SK-N-SH treated with all-trans-retinoic acid at 6 μM for 48 hours (cell line): ENCODE results near the gene LRRC41.
"Not testable (repeated sequence)": the region's sequence is repeated elsewhere in the genome, so short reads cannot be mapped to it uniquely, and the experiment has no call there.

Experiments
- ATAC-seq: fragments of 200-7000 bp; cut with Tn5 transposase; 3 replicates; pipeline ENCODE4 v1.9.1; 2020; ENCODE audit warnings: mild to moderate bottlenecking, moderate library complexity
- ISL1 ChIP-seq: fragments of 250-450 bp; sonication (Bioruptor Pico); IDR thresholded peaks from 2 replicates; pipeline ENCODE4 v2.1.2; 2022; ENCODE audit warnings: mild to moderate bottlenecking, moderate library complexity
- PATZ1 ChIP-seq: fragments of 250-450 bp; sonication (Bioruptor Pico); IDR thresholded peaks from 2 replicates; pipeline ENCODE4 v1.8.0; 2020; ENCODE audit warnings: mild to moderate bottlenecking, moderate library complexity, borderline replicate concordance
- TCF4 ChIP-seq: fragments of 250-450 bp; sonication (Bioruptor Pico); IDR thresholded peaks from 2 replicates; pipeline ENCODE4 v1.8.0; 2021; ENCODE audit warnings: mild to moderate bottlenecking, moderate library complexity, borderline replicate concordance
- TOX ChIP-seq: fragments of 250-450 bp; sonication (Bioruptor Pico); IDR thresholded peaks from 2 replicates; pipeline ENCODE4 v1.8.0; 2021; ENCODE audit warnings: mild to moderate bottlenecking, moderate library complexity, borderline replicate concordance
- TSHZ2 ChIP-seq: fragments of 250-450 bp; sonication (Bioruptor Pico); IDR thresholded peaks from 2 replicates; pipeline ENCODE4 v1.5.0; 2020; ENCODE audit warnings: mild to moderate bottlenecking, moderate library complexity
- ZC3H10 ChIP-seq: fragments of 250-450 bp; sonication (Bioruptor Pico); IDR thresholded peaks from 2 replicates; pipeline ENCODE4 v1.5.1; 2021; ENCODE audit warnings: mild to moderate bottlenecking, moderate library complexity
- ZFP30 ChIP-seq: fragments of 450-650 bp; formaldehyde crosslinking; IDR thresholded peaks from 2 replicates; pipeline ENCODE4 v1.5.0; 2022; ENCODE audit warnings: mild to moderate bottlenecking, moderate library complexity
- ZNF70 ChIP-seq: fragments of 450-650 bp; formaldehyde crosslinking; IDR thresholded peaks from 2 replicates; pipeline ENCODE4 v1.5.0; 2020; ENCODE audit warnings: mild to moderate bottlenecking, moderate library complexity
- ZNF8 ChIP-seq: fragments of 450-650 bp; formaldehyde crosslinking; IDR thresholded peaks from 2 replicates; pipeline ENCODE4 v1.5.0; 2020; ENCODE audit warnings: mild to moderate bottlenecking, moderate library complexity

Gene LRRC41

GRCh38 chr1:46331786-46332540, 28.5 kb upstream of the LRRC41 start:
- not testable (repeated sequence) for ATAC-seq

GRCh38 chr1:46330381-46330780, 27.0 kb upstream of the LRRC41 start:
- not testable (repeated sequence) for ATAC-seq

GRCh38 chr1:46329807-46330206, 26.4 kb upstream of the LRRC41 start:
- not testable (repeated sequence) for ATAC-seq

- ATAC-seq, result not testable (repeated sequence)
Observed at GRCh38 chr1:46328182-46328581, 24.8 kb upstream of the LRRC41 start.

- ATAC-seq, result not testable (repeated sequence)
Observed at GRCh38 chr1:46325285-46326076, 22.1 kb upstream of the LRRC41 start.

GRCh38 chr1:46322191-46322590, 18.8 kb upstream of the LRRC41 start:
- ATAC-seq, result not testable (repeated sequence)

GRCh38 chr1:46319960-46320914, 16.8 kb upstream of the LRRC41 start:
- not testable (repeated sequence) for ATAC-seq

- not testable (repeated sequence) for ATAC-seq
Observed at GRCh38 chr1:46319301-46319700, 15.9 kb upstream of the LRRC41 start.

GRCh38 chr1:46317323-46317722, 13.9 kb upstream of the LRRC41 start:
- TF ChIP-seq TCF4 (no peak), ZNF70 (CRISPR knock-in tag) (no peak), ZC3H10 (no peak), PATZ1 (no peak), ZFP30 (no peak), TSHZ2 (CRISPR knock-in tag) (no peak), ZNF8 (CRISPR knock-in tag) (no peak), TOX (no peak), ISL1 (CRISPR knock-in tag) (no peak)
- ATAC-seq, result no peak
